Measurements from ENCODE around the gene TMEM106B.

DNA sequence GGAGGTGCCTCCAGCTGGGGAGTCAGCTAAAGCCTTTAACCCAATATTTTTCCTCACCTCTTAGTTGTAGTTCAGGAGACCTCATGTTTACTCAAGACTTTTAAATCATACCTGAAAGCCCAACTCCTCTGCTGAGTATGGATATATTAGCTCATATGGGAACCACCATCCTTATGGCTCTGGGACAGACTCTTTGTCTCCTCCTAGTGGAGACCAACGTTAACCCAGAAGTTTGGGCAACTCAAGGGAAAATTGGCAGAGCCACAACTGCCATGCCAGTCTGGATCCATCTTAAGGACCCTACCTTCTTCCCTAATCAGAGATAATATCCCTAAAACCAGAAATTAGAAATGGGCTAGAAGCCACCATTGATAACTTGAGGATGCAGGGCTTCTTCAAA lies 80.8 kb downstream of the TMEM106B start:
- TF ChIP-seq SPI1 (IDR thresholded peaks at IDR 0.05; ENCODE audit: borderline replicate concordance, low read depth) (no peak), POLR2AphosphoS5 (IDR thresholded peaks at IDR 0.05; ENCODE audit: low read depth) (no peak)
- TF ChIP-seq, protein P1, sequence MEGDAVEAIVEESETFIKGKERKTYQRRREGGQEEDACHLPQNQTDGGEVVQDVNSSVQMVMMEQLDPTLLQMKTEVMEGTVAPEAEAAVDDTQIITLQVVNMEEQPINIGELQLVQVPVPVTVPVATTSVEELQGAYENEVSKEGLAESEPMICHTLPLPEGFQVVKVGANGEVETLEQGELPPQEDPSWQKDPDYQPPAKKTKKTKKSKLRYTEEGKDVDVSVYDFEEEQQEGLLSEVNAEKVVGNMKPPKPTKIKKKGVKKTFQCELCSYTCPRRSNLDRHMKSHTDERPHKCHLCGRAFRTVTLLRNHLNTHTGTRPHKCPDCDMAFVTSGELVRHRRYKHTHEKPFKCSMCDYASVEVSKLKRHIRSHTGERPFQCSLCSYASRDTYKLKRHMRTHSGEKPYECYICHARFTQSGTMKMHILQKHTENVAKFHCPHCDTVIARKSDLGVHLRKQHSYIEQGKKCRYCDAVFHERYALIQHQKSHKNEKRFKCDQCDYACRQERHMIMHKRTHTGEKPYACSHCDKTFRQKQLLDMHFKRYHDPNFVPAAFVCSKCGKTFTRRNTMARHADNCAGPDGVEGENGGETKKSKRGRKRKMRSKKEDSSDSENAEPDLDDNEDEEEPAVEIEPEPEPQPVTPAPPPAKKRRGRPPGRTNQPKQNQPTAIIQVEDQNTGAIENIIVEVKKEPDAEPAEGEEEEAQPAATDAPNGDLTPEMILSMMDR (IDR thresholded peaks at IDR 0.05; ENCODE audit: insufficient read depth, low read length): no peak
- TF ChIP-seq, protein P2, sequence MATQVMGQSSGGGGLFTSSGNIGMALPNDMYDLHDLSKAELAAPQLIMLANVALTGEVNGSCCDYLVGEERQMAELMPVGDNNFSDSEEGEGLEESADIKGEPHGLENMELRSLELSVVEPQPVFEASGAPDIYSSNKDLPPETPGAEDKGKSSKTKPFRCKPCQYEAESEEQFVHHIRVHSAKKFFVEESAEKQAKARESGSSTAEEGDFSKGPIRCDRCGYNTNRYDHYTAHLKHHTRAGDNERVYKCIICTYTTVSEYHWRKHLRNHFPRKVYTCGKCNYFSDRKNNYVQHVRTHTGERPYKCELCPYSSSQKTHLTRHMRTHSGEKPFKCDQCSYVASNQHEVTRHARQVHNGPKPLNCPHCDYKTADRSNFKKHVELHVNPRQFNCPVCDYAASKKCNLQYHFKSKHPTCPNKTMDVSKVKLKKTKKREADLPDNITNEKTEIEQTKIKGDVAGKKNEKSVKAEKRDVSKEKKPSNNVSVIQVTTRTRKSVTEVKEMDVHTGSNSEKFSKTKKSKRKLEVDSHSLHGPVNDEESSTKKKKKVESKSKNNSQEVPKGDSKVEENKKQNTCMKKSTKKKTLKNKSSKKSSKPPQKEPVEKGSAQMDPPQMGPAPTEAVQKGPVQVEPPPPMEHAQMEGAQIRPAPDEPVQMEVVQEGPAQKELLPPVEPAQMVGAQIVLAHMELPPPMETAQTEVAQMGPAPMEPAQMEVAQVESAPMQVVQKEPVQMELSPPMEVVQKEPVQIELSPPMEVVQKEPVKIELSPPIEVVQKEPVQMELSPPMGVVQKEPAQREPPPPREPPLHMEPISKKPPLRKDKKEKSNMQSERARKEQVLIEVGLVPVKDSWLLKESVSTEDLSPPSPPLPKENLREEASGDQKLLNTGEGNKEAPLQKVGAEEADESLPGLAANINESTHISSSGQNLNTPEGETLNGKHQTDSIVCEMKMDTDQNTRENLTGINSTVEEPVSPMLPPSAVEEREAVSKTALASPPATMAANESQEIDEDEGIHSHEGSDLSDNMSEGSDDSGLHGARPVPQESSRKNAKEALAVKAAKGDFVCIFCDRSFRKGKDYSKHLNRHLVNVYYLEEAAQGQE (IDR thresholded peaks at IDR 0.05; ENCODE audit: insufficient replicate concordance, low read depth): no peak
